ENCODE measurements around the gene PHRF1.

Gene PHRF1

GRCh38 chr11:587546-587945 is 11.3 kb downstream of the PHRF1 start:
- Histone ChIP-seq H3K9me3 (ENCODE audit: control insufficient read depth, low read length) (no peaks in the 10 kb centered on the region), H3K4me3 (ENCODE audit: insufficient read depth, low read depth, low read length, poor library complexity, severe bottlenecking) (no peak overlapping the region), H3K4me1 (ENCODE audit: control insufficient read depth, insufficient read depth, low read length, poor library complexity, severe bottlenecking) (peaks cover 15% of the 10 kb centered on the region), H3K36me3 (ENCODE audit: control insufficient read depth, insufficient read depth, low read length) (peaks cover 64% of the 10 kb centered on the region), H3K27me3 (replicated peaks; ENCODE audit: control insufficient read depth, insufficient read depth, low read length, poor library complexity, severe bottlenecking) (no peaks in the 10 kb centered on the region), H3K27ac (ENCODE audit: insufficient read depth, low read length, poor library complexity, severe bottlenecking) (peak overlapping the region; percentile 67)
- no peak for DNase-seq

DNA sequence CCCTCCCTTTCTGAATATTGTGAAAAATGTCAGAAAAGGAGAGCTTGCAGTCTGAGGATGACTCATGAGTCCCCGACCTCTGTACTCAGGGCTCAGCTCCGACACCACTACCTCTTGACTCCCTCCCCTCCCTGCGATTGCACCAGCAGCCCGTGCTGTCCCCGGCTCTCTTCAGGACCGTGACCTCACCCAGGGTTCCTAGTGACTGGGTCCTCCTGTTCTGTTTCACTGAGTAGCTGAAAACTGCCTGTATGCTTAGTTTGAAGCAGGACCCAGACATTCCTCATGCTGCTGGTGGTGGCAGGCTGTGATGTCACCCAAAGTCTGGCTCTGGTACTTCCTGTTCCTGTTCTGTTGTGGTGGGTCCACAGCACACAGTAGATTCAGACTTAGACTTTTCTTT is 11.7 kb downstream of the PHRF1 start:
- Histone ChIP-seq H3K4me3 (ENCODE audit: insufficient read depth, low read depth, low read length, poor library complexity, severe bottlenecking) (no peak overlapping the region), H3K27me3 (replicated peaks; ENCODE audit: control insufficient read depth, insufficient read depth, low read length, poor library complexity, severe bottlenecking) (no peaks in the 10 kb centered on the region), H3K9me3 (ENCODE audit: control insufficient read depth, low read length) (no peaks in the 10 kb centered on the region), H3K4me1 (ENCODE audit: control insufficient read depth, insufficient read depth, low read length, poor library complexity, severe bottlenecking) (peaks cover 15% of the 10 kb centered on the region), H3K27ac (ENCODE audit: insufficient read depth, low read length, poor library complexity, severe bottlenecking) (peak overlapping the region; percentile 67), H3K36me3 (ENCODE audit: control insufficient read depth, insufficient read depth, low read length) (peaks cover 65% of the 10 kb centered on the region)
- DNase-seq = peak; percentile 50 to 76 (median 51)

GRCh38 chr11:589798-590197 is 13.5 kb downstream of the PHRF1 start:
- H3K4me3 ChIP-seq (ENCODE audit: insufficient read depth, low read depth, low read length, poor library complexity, severe bottlenecking) = no peak overlapping the region
- H3K9me3 ChIP-seq (ENCODE audit: control insufficient read depth, low read length) = no peaks in the 10 kb centered on the region
- H3K27ac ChIP-seq (ENCODE audit: insufficient read depth, low read length, poor library complexity, severe bottlenecking) = no peak overlapping the region
- H3K4me1 ChIP-seq (ENCODE audit: control insufficient read depth, insufficient read depth, low read length, poor library complexity, severe bottlenecking) = peaks cover 15% of the 10 kb centered on the region
- DNase-seq = no peak
- no peaks in the 10 kb centered on the region for H3K27me3 ChIP-seq (replicated peaks; ENCODE audit: control insufficient read depth, insufficient read depth, low read length, poor library complexity, severe bottlenecking)
- peaks cover 67% of the 10 kb centered on the region for H3K36me3 ChIP-seq (ENCODE audit: control insufficient read depth, insufficient read depth, low read length)

DNA sequence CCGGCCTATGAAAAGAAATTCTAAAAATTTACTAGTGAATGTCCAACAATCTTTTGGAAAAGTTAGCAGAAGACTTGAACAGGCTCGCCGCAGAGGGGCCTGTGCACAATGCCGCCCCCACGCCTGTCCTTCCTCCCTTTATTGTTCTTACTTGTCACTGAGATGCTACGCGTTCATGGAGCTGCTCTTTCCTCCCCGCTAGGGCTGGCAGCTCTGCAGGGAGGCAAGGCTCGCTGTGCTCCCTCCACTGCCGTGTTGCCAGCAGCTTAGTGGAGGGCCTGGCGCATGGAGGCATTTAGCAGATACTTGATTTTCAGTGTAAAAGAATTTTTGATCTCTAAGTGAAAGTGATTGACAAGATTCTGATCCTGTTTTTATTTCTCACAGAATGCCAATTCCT is 14.7 kb downstream of the PHRF1 start:
- DNase-seq = no peak
- no peak overlapping the region for H3K27ac ChIP-seq (ENCODE audit: insufficient read depth, low read length, poor library complexity, severe bottlenecking)
- H3K9me3 ChIP-seq (ENCODE audit: control insufficient read depth, low read length) = no peaks in the 10 kb centered on the region
- H3K4me3 ChIP-seq (ENCODE audit: insufficient read depth, low read depth, low read length, poor library complexity, severe bottlenecking) = no peak overlapping the region
- H3K4me1 ChIP-seq (ENCODE audit: control insufficient read depth, insufficient read depth, low read length, poor library complexity, severe bottlenecking) = peaks cover 15% of the 10 kb centered on the region
- no peaks in the 10 kb centered on the region for H3K27me3 ChIP-seq (replicated peaks; ENCODE audit: control insufficient read depth, insufficient read depth, low read length, poor library complexity, severe bottlenecking)
- peaks cover 72% of the 10 kb centered on the region for H3K36me3 ChIP-seq (ENCODE audit: control insufficient read depth, insufficient read depth, low read length)

DNA sequence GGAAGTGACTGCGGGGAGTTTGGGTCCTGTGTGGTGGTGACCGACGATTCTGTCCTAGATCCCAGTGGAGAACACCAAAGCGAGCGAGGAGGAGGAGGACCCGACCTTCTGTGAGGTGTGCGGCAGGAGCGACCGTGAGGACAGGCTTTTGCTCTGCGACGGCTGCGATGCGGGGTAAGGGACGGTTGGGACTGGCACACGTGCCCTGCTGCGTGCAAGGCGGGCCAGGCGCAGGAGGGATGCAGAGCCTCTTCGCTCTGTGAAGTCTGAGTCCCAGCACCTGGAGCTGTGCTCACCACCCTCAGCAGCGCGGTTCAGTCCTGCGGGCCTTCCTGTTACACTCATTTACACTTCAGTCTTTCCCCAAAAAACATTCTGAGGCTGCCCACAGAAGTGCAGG is 16.2 kb downstream of the PHRF1 start:
- Histone ChIP-seq H3K4me1 (ENCODE audit: control insufficient read depth, insufficient read depth, low read length, poor library complexity, severe bottlenecking) (peaks cover 5% of the 10 kb centered on the region), H3K4me3 (ENCODE audit: insufficient read depth, low read depth, low read length, poor library complexity, severe bottlenecking) (no peak overlapping the region), H3K9me3 (ENCODE audit: control insufficient read depth, low read length) (no peaks in the 10 kb centered on the region), H3K27me3 (replicated peaks; ENCODE audit: control insufficient read depth, insufficient read depth, low read length, poor library complexity, severe bottlenecking) (no peaks in the 10 kb centered on the region), H3K36me3 (ENCODE audit: control insufficient read depth, insufficient read depth, low read length) (peaks cover 72% of the 10 kb centered on the region), H3K27ac (ENCODE audit: insufficient read depth, low read length, poor library complexity, severe bottlenecking) (no peak overlapping the region)
- DNase-seq = no peak

DNA sequence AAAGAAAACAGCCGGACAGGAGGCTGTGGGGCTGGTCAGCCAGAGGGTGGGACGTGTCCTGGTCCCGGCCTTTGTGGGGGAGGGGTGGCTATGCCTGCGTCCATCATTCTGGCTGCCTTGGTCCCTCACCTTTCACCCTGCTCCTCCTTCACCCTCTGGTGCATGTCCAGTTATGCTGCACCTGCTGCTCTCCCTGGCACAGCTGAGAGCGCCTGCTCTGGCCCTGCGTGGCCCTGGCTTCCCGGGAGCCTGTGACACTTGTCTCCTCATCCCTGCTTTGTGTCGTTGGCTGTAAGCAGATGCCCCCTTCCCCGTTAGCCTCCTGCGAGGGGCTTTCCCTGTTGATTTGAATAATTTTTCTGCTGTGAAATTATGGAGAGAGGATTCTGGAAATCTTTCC is 16.6 kb downstream of the PHRF1 start:
- no peak for DNase-seq
- peaks cover 1% of the 10 kb centered on the region for H3K4me1 ChIP-seq (ENCODE audit: control insufficient read depth, insufficient read depth, low read length, poor library complexity, severe bottlenecking)
- H3K27ac ChIP-seq (ENCODE audit: insufficient read depth, low read length, poor library complexity, severe bottlenecking) = no peak overlapping the region
- no peaks in the 10 kb centered on the region for H3K9me3 ChIP-seq (ENCODE audit: control insufficient read depth, low read length)
- no peak overlapping the region for H3K4me3 ChIP-seq (ENCODE audit: insufficient read depth, low read depth, low read length, poor library complexity, severe bottlenecking)
- H3K27me3 ChIP-seq (replicated peaks; ENCODE audit: control insufficient read depth, insufficient read depth, low read length, poor library complexity, severe bottlenecking) = no peaks in the 10 kb centered on the region
- peaks cover 75% of the 10 kb centered on the region for H3K36me3 ChIP-seq (ENCODE audit: control insufficient read depth, insufficient read depth, low read length)

- Histone ChIP-seq H3K36me3 (ENCODE audit: control insufficient read depth, insufficient read depth, low read length) (peaks cover 80% of the 10 kb centered on the region), H3K9me3 (ENCODE audit: control insufficient read depth, low read length) (no peaks in the 10 kb centered on the region)
These were observed 17.1 kb downstream of the PHRF1 start for GRCh38 chr11:593347-593746.

DNA sequence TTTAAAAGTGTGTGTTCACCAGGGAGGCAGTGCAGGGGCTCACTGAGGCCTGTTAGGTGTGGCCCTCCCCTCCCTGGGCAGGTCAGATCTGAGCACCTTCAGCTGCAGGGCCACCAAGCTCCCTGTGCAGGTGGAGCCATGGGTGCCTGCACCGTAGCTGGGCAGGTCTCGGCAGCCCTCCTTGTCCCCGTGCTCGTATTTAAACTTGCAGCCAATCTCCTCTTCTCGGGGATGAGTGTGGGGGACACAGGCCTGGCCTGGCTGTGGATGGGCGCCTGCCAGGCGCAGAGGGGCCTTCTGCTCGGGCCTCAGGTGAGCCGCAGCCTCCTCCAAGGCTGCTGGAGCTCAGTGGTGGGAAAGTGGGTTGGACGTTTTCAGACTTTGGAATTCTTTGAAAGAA is 19.1 kb downstream of the PHRF1 start:
- H3K4me3 ChIP-seq (ENCODE audit: insufficient read depth, low read depth, low read length, poor library complexity, severe bottlenecking) = no peak overlapping the region
- no peak for DNase-seq
- no peaks in the 10 kb centered on the region for H3K9me3 ChIP-seq (ENCODE audit: control insufficient read depth, low read length)
- peaks cover 77% of the 10 kb centered on the region for H3K36me3 ChIP-seq (ENCODE audit: control insufficient read depth, insufficient read depth, low read length)
- no peaks in the 10 kb centered on the region for H3K27me3 ChIP-seq (replicated peaks; ENCODE audit: control insufficient read depth, insufficient read depth, low read length, poor library complexity, severe bottlenecking)
- no peak overlapping the region for H3K27ac ChIP-seq (ENCODE audit: insufficient read depth, low read length, poor library complexity, severe bottlenecking)
- no peaks in the 10 kb centered on the region for H3K4me1 ChIP-seq (ENCODE audit: control insufficient read depth, insufficient read depth, low read length, poor library complexity, severe bottlenecking)

More at GRCh38 chr11:593347-593746, 17.1 kb downstream of the PHRF1 start:
- Histone ChIP-seq H3K27me3 (replicated peaks; ENCODE audit: control insufficient read depth, insufficient read depth, low read length, poor library complexity, severe bottlenecking) (no peaks in the 10 kb centered on the region), H3K4me3 (ENCODE audit: insufficient read depth, low read depth, low read length, poor library complexity, severe bottlenecking) (no peak overlapping the region), H3K4me1 (ENCODE audit: control insufficient read depth, insufficient read depth, low read length, poor library complexity, severe bottlenecking) (no peaks in the 10 kb centered on the region), H3K27ac (ENCODE audit: insufficient read depth, low read length, poor library complexity, severe bottlenecking) (no peak overlapping the region)
- DNase-seq = no peak

DNA sequence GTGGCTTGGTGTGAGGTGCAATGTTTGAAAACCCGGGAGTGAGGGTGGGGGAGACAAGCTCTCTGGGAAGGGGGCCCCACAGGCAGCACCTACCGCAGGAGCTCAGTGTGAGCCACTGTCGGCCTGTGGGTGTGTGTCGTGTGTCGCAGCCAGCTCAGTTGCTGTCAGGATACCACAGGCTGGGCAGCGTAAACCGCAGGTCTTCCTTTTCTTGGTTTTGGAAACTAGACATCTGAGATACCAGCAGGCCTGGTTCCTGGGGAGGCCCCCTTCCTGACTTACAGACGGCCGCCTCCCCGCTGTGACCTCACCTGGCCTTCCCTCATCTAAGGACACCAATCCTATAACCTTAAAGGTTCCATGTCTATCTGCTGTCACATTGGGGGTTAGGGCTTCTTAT is 20.1 kb downstream of the PHRF1 start:
- no peak for DNase-seq
- Histone ChIP-seq H3K27ac (ENCODE audit: insufficient read depth, low read length, poor library complexity, severe bottlenecking) (peak overlapping the region; percentile 21), H3K4me1 (ENCODE audit: control insufficient read depth, insufficient read depth, low read length, poor library complexity, severe bottlenecking) (no peaks in the 10 kb centered on the region), H3K27me3 (replicated peaks; ENCODE audit: control insufficient read depth, insufficient read depth, low read length, poor library complexity, severe bottlenecking) (no peaks in the 10 kb centered on the region), H3K4me3 (ENCODE audit: insufficient read depth, low read depth, low read length, poor library complexity, severe bottlenecking) (no peak overlapping the region), H3K36me3 (ENCODE audit: control insufficient read depth, insufficient read depth, low read length) (peaks cover 76% of the 10 kb centered on the region), H3K9me3 (ENCODE audit: control insufficient read depth, low read length) (no peaks in the 10 kb centered on the region)

- H3K4me1 ChIP-seq (ENCODE audit: control insufficient read depth, insufficient read depth, low read length, poor library complexity, severe bottlenecking) = no peaks in the 10 kb centered on the region
- DNase-seq = no peak
- peaks cover 78% of the 10 kb centered on the region for H3K36me3 ChIP-seq (ENCODE audit: control insufficient read depth, insufficient read depth, low read length)
- no peaks in the 10 kb centered on the region for H3K27me3 ChIP-seq (replicated peaks; ENCODE audit: control insufficient read depth, insufficient read depth, low read length, poor library complexity, severe bottlenecking)
- no peaks in the 10 kb centered on the region for H3K9me3 ChIP-seq (ENCODE audit: control insufficient read depth, low read length)
- H3K4me3 ChIP-seq (ENCODE audit: insufficient read depth, low read depth, low read length, poor library complexity, severe bottlenecking) = no peak overlapping the region
- no peak overlapping the region for H3K27ac ChIP-seq (ENCODE audit: insufficient read depth, low read length, poor library complexity, severe bottlenecking)
These were observed 21.0 kb downstream of the PHRF1 start for GRCh38 chr11:597166-597725.

Data from effector memory CD4-positive, alpha-beta T cell (primary cell).